Measurements from ENCODE around the gene CECR2. TPM values are rescaled to one million over a fixed set of nuclear protein-coding genes. Genes with fewer than 3 reads are reported as not detected.

The CECR2 gene
- total RNA-seq, 4 donors from 2014 or later = 12.3 to 29.6 (median 20.4) TPM

GRCh38 chr22:17508110-17508509 is 138.8 kb downstream of the CECR2 start:
- Histone ChIP-seq H3K4me3 (no peak overlapping the region), H3K36me3 (peaks cover 0 to 32% of the 10 kb centered on the region in 2 donors), H3K9me3 (no peaks in the 10 kb centered on the region), H3K27me3 (no peaks in the 10 kb centered on the region), H3K27ac (no peak overlapping the region), H3K4me1 (peaks cover 0 to 5% of the 10 kb centered on the region in 2 donors)
- intact Hi-C loops (cut with DNase I; ENCODE audit: low total_unique reads) (no loop called here), in situ Hi-C loops (cut with MboI; ENCODE audit: low sequenced_read_pairs in 4 of 4) (loop anchor here in 3 of 4 donors (10.0 to 25.0 kb wide), 6 partner anchors 143 to 433 kb away; partner anchors contain the start of genes ADA2 (in 1 of the 3) and CECR2 (in 1 of the 3))
- TF ChIP-seq POLR2A (IDR thresholded peaks at IDR 0.05) = no peak
- TF ChIP-seq CTCF (IDR thresholded peaks at IDR 0.05 in 4 of 5, conservative IDR thresholded peaks at IDR 0.05 in 1 of 5) = no peak
- DNase-seq (no peak), ATAC-seq (no peak)

- in situ Hi-C loops (cut with MboI; ENCODE audit: low sequenced_read_pairs in 4 of 4) = loop anchor here in 1 of 4 donors (25.0 kb wide), 1 partner anchor 326 kb away; no protein-coding TSS in a partner anchor
- Histone ChIP-seq H3K36me3 (peaks cover 0 to 8% of the 10 kb centered on the region in 2 donors), H3K4me1 (peaks cover 20 to 26% of the 10 kb centered on the region in 2 donors), H3K4me3 (no peak overlapping the region), H3K9me3 (no peaks in the 10 kb centered on the region), H3K27me3 (no peaks in the 10 kb centered on the region), H3K27ac (peak overlapping the region; percentile 6 to 62 (median 20))
- no peak for ATAC-seq
- no peak for DNase-seq
- intact Hi-C loops (cut with DNase I; ENCODE audit: low total_unique reads) = no loop called here
- no peak for TF ChIP-seq POLR2A (IDR thresholded peaks at IDR 0.05)
- TF ChIP-seq CTCF (IDR thresholded peaks at IDR 0.05 in 4 of 5, conservative IDR thresholded peaks at IDR 0.05 in 1 of 5) = no peak
These were observed 143.7 kb downstream of the CECR2 start for GRCh38 chr22:17512960-17513359.

- intact Hi-C loops (cut with DNase I; ENCODE audit: low total_unique reads) = no loop called here
- Histone ChIP-seq H3K4me1 (peaks cover 26 to 29% of the 10 kb centered on the region in 2 donors), H3K36me3 (peaks cover 0 to 8% of the 10 kb centered on the region in 2 donors), H3K27ac (peak overlapping the region; percentile 6 to 62 (median 20)), H3K27me3 (no peaks in the 10 kb centered on the region), H3K9me3 (no peaks in the 10 kb centered on the region), H3K4me3 (no peak overlapping the region)
- ATAC-seq (peak in 1 of 2 donors; percentile 20), DNase-seq (no peak)
- in situ Hi-C loops (cut with MboI; ENCODE audit: low sequenced_read_pairs in 4 of 4) = loop anchor here in 1 of 4 donors (25.0 kb wide), 1 partner anchor 326 kb away; no protein-coding TSS in a partner anchor
- TF ChIP-seq POLR2A (IDR thresholded peaks at IDR 0.05) (no peak), CTCF (IDR thresholded peaks at IDR 0.05 in 4 of 5, conservative IDR thresholded peaks at IDR 0.05 in 1 of 5) (no peak)
These were observed 144.4 kb downstream of the CECR2 start for GRCh38 chr22:17513612-17514011.

- no peak for TF ChIP-seq POLR2A (IDR thresholded peaks at IDR 0.05)
- TF ChIP-seq CTCF (IDR thresholded peaks at IDR 0.05 in 4 of 5, conservative IDR thresholded peaks at IDR 0.05 in 1 of 5) = no peak
- Histone ChIP-seq H3K9me3 (no peaks in the 10 kb centered on the region), H3K36me3 (peaks cover 0 to 8% of the 10 kb centered on the region in 2 donors), H3K4me1 (peaks cover 29 to 30% of the 10 kb centered on the region in 2 donors), H3K27ac (peak overlapping the region; percentile 6 to 62 (median 20)), H3K4me3 (no peak overlapping the region), H3K27me3 (no peaks in the 10 kb centered on the region)
- intact Hi-C loops (cut with DNase I; ENCODE audit: low total_unique reads) (no loop called here), in situ Hi-C loops (cut with MboI; ENCODE audit: low sequenced_read_pairs in 4 of 4) (loop anchor here in 1 of 4 donors (25.0 kb wide), 1 partner anchor 327 kb away; no protein-coding TSS in a partner anchor)
- ATAC-seq (peak in 1 of 2 donors; percentile 49), DNase-seq (peak in 1 of 2 donors; percentile 32)
These were observed 144.8 kb downstream of the CECR2 start for GRCh38 chr22:17514084-17514483.

Data from gastrocnemius medialis (tissue), 4 donors.